GM18499 (cell line): ENCODE measurements around the gene SHC4.
"Not testable (repeated sequence)": the region's sequence is repeated elsewhere in the genome, so short reads cannot be mapped to it uniquely, and the experiment has no call there.

Experiments
- ATAC-seq: cut with Tn5 transposase; IDR thresholded peaks from one replicate; pipeline ENCODE4 v1.9.1; 2021; ENCODE audit warnings: moderate number of reproducible peaks; ENCODE audit not compliant: insufficient read depth, unreplicated experiment

SHC4 gene

DNA sequence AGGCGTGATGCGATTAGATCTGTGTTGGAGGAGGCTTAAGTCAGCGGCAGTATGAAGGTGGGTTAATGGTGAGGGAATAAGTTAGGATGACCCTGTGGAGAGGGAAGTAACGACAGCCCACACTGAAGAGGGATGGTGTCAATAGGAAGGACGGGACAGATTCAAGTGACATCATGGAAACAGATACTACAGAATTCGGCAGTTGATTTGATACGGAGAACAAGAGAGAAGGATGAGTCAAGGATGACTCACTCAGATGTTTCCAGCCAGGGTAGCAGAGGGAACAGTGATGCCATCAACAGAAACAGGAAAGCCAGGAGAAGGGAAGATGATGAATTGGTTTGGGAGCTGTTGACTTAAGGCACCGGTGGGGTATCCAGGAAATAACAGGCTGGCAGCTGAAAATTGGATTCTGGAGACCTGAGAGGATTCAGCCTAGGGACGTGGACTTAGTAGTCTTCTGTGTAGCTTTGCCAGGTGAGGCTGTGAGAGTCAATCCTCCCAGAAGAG is 38.0 kb downstream of the SHC4 start:
- no peak for ATAC-seq

DNA sequence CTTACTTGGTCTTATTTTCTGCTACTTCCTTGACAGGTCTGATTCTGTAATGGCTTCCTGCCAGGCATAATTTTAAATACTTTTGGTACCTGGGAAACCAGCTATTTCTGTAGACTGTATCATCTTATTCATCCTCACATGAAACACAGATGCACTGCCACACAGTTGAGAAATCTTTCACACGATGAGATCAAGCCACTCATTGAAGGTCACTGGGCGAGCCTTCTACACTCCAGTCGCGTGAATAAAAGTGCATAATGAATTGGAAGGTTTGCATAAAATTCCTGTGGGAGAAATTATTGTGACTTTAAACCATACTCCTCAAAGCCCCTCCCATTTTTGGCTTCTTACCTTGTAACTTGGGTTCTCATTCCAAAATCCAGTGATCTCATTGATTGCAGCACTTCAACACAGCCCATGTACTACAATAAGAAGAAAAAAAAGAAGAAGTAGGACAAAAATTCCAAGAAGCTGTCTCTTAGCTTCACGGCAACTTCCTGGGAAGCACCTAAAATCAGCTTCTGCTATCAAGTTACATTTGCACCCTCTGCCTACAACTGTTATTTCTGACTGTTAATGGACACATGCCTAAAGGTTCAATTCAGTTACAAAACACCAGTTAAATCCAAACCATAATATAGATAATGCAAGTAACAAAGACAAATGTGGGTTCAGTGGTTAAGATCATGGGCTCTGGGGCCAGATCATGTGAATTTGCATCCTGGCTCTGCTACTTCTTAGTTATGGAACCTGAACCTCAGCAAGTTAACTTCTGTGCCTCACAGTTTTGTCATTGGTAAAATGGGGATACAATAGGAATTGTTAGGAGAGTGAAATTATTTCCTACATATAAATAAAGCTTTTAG is 39.0 kb downstream of the SHC4 start:
- no peak for ATAC-seq

DNA sequence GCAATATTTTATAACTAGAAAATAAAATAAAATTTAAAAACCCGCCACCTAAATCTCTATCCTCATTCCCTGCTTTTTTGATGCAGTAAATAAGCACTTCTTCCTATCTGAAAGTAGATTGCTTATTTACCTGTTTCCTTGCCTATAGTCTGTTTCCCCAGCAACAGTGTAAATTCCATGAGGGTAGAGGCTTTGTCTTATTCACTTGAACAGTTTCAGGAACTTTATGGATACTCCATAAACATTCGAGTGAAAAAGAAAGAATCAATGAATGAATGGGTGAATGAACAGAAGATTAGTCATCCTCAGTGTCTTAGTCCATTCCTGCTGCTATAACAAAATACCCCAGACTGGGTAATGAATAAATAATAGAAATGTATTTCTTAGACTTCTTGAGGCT is 41.7 kb downstream of the SHC4 start:
- ATAC-seq, result no peak

DNA sequence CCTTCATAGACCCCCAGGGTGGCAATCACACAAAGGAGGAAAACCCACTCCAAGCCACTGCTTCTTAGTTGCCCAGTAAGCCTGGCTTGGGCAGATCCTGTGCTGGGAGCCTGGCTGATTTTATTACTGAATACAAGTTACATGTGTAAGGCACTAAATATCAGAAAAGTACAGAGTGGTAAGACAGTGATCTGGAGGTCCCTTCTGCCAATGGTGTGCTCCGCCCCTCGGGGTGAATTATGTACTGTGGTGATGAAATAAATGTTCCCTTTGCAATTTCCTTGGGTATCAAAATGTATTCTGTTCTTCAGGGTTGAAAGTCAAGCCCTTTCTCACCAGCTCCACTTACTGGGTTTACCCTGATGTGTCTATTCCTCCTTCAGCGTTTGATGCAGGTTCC is 47.0 kb downstream of the SHC4 start:
- no peak for ATAC-seq

DNA sequence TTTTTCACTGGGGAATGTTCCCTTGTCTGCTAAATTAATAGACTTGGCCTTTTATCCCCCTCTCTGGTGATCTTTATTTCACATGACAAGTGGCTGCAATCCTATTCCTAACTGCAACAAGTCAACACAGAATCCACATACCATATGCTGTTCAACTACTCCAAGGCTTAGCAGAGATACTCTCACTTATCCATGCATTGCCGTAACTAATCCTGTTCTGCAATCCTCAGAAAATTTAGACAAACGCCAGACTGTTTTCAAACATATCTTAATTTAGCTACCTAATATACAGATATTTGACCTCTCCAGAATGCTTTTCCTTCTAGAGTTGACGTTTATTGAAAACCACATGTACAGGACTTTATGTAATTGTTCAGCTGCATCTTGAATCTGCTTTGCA is 47.9 kb downstream of the SHC4 start:
- ATAC-seq, result no peak

DNA sequence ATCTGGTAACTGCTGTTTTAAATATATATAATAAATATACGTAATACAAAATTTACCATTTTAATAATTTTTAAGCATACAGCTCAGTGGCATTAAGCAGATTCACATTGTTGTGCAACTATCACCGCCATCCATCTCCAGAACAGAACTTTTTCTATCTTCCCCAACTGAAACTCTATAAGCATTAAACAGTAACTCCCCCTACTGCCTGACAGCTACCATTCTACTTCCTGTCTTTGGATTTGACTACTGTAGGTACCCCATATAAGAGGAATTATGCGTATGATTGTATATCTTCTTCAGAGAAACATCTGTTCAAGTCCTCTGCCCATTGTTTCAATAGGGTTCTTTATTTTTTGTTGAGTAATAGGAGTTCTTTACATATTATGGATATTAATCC is 49.0 kb downstream of the SHC4 start:
- no peak for ATAC-seq

DNA sequence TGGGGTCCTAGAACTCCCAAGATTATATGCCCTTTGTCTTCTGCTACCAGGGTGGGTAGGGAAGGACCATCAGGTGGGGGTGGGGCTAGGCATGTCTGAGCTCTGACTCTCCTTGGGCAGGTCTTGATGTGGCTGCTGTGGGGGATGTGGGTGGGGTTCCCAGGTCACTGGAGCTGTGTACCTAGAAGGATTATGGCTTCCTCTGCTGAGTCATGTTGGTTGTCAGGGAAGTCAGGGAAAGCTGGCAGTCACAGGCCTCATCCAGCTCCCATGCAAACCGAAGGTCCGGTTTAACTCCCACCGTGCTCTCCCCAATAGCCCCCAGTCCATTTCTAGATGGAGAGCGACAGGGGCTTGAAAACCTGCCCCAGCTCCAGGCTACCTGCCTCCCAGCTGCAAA is 50.6 kb downstream of the SHC4 start:
- no peak for ATAC-seq

DNA sequence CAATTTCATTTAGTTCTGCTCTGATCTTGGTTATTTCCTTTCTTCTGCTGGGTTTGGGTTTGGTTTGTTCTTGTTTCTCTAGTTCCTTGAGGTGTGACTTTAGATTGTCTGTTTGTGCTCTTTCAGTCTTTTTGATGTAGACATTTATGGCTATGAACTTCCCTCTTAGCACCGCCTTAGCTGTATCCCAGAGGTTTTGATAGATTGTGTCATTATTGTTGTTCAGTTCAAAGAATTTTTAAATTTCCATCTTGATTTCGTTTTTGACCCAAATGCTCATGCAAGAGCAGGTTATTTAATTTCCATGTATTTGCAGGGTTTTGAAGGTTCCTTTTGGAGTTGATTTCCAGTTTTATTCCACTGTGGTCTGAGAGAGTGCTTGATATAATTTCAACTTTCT is 53.2 kb downstream of the SHC4 start:
- not testable (repeated sequence) for ATAC-seq

DNA sequence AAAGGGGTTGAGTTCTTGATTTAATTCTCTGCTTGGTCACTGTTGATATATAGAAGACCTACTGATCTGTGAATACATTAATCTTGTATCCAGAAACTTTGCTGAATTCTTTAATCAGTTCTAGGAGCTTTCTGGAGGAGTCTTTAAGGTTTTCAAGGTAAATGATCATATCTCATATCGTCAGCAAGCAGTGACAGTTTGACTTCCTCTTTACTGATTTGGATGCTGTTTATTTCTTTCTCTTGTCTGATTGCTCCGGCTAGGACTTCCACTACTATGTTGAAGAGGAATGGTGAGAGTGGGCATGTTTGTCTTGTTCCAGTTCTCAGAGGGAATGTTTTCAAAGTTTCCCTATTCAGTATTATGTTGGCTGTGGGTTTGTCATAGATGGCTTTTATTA is 54.4 kb downstream of the SHC4 start:
- not testable (repeated sequence) for ATAC-seq

DNA sequence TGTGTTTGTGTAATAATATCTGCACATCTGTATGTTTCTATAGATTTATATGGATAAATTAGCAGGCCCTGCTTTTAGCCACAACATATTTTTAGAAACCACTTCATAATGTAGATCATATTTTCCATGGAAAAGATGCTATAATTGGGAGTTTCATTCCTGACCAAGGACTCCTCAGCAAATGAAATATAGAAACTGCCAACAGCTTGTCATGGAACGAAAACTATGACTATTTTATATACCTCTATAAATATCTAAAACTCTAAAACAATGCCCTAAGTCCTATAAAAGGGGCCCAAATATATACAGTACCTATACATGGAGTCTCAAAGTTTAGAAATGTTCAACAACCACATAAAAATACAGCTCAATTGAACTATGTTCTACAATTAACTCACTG is 57.9 kb downstream of the SHC4 start:
- no peak for ATAC-seq

DNA sequence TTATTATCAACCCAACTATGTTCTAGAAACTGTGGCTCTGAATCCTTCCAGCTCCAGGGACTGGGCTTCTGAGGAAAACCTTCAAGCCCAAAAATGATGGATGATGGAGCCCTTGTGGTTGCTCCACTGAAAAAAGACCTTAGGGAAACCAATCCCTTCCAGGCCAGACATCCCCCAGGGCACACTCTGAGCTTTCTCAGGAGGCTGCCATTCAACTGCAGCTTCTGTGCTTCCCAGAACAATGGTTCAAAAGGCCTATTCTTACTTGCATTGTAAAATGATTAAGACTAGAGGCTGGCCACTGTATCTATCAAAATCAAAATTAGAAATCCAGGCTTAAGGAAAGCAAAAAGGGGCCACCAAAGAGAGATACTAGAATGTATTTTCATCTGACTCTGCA is 58.5 kb downstream of the SHC4 start:
- no peak for ATAC-seq

DNA sequence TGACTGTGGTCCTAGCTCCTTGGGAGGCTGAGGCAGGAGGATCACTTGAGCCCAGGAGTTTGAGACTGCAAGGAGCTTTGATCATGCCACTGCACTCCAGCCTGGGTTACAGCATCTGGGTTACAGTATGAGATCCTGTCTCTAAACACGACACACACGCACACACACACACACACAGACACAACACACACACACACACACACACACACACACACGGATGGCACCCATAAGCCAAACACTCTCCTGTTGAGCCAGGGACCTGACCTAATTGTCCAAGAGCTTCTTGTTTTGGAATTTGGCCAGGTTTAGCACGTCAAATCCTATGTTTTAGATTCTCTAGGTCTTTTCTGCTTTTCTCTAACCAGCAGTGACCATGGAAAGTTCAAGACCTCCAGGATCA is 59.0 kb downstream of the SHC4 start:
- ATAC-seq, result no peak

DNA sequence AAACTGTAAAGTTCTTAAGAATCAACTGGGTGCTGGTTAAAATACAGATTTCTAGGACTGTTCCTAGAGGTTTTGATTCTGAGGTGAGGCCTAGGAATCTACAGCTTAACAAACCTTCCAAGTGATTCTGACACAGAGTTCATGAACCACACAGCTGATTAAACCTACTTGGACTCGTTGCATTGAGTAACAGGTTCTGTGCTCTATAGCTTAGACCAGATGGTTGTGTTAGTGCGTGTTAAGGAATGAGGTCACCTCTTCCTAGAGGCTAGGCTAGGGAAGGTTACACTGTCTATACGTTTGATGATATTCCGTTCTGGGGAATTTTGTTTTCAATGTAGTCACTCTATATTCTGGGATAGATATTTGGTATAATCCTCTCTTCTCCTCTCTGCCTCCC is 63.9 kb downstream of the SHC4 start:
- no peak for ATAC-seq

DNA sequence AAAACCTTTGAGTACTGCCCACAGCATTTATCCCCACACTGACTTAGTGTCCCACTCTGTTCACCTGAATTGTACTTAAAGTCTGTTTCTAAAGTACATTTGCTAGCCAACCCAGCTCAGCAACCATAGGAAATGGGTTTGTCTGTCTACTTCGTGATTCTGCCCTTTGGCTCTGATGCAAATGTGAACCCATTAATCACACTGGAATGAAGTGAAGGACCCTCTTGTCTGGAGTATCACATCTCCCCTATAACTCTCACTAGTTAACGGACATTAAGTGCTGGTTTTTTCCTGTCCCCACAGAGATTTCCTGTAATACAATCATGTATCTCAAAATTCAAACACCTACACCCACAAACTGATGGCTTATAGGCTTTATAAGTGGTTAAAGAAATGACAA is 65.3 kb downstream of the SHC4 start:
- ATAC-seq, result no peak

DNA sequence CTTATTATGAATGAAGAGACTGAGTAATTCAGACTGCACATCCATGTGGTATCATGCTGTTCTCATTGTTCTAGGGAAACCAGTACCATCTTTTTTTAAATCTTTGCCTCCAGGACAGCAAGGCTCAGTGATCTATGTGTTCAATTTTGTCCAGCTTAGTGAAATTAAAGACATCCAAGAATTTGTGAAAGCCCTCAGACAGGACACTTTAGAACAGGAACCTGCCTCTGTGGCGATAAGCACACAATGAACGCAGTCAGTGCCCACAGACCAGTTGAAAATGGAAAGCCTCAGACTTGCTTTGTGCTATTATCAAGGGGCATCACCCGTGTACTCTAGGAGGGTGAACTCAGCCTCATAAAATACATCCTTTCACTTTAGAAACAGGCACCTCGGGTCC is 65.7 kb downstream of the SHC4 start:
- no peak for ATAC-seq

DNA sequence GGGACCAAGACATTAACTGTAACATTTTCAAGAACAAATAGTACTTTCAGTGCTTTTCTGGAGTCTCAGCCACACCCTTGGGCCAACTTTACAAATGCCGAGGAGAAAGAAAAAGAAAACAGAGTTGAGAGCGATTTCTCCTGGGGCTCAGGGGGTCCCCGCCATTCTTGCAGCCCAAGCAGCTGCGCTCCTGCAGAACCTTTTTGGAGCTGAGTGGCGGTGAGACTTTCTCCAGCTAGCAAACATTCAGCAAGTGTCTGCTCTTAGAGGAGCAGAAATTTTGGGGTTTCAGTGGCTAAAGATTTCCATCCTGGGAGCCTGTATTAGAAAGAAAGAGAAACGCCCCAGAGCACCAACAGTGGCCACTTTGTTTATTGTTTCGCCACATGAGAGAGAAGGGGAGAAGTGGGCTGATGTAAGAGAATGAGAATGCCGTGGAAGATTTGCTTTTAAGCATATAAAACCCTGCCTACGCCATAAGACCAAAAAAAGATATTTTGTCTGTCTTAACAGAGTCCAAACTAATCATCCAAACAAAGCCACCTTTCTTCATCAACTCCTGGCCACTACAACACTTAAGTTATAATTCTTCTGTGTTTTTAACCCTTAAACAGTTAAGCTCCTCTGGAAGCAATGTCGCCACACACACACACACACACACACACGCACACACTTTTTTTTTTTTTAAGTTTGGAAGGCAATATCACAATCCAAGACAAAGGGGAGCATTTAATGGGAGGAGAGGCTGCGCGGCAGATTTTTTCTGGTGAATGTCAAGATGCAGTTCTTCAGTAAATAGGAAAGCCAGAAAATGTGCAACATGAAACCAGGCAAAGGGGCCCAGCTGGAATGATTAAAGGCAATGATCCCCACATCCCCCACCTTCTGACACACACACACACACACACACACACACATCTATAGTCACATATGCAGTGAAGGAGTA is 66.6 kb downstream of the SHC4 start:
- ATAC-seq, result no peak

DNA sequence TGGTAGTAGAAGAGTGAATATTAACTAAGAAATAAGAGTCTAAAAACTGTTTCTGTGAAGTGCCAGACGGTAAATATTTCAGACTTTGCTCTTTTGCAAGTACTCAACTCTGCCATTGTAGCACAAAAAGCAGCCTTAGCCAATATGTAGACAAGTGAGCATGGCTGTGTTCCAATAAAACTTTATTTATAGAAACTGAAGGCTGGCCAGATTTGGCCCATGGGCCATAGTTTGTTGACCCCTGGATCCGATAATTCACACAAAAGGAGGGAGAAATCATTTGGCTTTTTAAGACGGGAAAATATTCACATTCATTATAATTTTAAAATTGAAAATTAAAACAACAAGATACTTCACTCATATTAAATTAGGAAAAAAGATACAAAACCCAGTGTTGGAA is 70.4 kb downstream of the SHC4 start:
- no peak for ATAC-seq

DNA sequence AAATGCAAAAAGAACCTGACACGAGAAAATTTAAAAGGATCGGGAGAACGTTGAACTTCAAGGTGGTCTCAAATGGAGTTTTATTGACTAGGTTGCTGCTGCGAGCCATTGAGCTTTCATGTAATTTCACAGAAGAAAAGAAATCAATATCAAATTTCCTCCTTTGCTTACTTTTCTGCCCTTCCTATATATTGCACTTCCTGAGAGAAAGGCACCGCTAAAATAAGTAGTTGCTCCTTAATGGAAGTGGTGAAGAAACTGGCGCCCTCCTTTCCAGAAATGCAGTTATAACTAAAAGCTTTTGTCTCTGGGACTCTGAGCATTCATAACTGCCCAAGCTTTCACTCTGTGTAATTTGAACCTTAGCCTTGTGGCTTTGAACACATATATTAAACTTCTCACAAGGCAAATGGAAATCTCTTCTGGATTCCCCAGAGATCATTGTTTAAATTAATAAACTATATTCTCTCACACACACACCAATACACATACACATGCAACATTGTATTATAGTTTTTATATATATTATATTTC is 72.4 kb downstream of the SHC4 start:
- no peak for ATAC-seq

DNA sequence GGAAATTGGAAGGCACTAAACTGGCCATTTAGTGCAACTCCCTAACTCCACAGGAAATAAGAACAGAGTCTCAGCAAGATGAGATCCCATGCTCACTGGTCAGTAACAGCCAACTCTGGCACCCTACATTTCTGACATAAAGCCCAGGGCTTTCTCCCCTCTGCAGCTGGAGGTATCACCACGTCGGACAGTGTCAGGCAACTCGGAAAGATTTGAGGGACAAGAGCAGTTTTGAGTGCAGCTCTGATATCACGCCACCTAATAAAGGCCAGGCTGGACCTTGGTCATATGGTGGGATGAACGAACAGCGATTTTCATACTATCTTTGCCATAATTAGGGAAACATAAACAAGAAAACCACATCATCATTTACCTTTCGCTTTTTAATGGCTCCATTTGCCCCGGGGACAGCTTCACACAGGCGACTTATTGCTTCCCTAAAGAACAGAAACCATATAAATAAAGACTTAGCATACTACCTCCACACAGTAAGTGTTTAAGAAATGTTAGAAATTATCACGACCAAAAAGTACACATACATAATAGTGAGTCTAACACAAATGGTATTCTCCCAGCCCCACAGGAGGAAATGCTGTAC is 73.2 kb downstream of the SHC4 start:
- no peak for ATAC-seq

DNA sequence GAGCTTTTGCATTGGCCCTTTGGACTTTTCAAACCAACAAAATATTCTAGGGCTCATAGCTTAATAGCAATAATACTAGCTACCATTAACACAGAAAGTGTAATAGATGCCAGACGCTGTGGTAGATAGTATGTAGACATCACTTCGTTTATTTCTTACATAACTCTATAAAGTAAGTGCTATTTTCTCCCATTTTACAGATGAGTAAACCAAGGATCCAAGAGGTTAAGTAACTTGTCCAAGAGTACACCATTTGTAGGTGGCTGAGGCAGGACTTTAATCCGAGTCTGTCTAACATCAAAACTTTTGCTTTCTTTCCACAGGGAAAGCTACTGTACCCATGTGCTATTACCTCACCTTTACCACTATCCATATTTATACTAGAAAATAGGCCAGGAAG is 73.8 kb downstream of the SHC4 start:
- ATAC-seq, result no peak

DNA sequence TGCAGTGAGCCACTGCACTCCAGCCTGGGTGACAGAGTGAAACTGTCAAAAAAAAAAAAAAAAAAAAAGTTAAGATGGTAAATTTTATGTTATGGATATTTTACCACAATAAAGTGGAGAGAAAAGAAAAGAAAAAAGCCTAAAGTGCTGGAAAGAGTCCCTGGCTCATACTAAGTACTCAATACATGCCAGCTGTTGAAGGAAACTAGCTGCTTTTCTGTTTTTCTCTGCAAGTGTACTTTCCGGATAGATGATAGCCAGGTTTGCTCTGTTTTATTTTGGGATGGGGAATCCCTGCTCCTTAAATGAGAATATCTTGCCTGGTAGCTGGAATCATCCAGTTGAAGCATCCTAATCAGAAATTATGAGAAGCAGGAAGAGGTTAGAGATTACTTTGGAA is 74.9 kb downstream of the SHC4 start:
- ATAC-seq, result no peak
